GM19238 (cell line): ENCODE data around the gene TBCD.
A peak's percentile ranks its signal among the peaks of the same experiment; 100 is the strongest.
"Not testable (repeated sequence)": the region's sequence is repeated elsewhere in the genome, so short reads cannot be mapped to it uniquely, and the experiment has no call there.

Experiments used
- DNase-seq: peaks from one replicate; pipeline ENCODE4 v3.0.0; 2011; ENCODE audit warnings: low spot score; ENCODE audit not compliant: insufficient read length

The TBCD gene

DNA sequence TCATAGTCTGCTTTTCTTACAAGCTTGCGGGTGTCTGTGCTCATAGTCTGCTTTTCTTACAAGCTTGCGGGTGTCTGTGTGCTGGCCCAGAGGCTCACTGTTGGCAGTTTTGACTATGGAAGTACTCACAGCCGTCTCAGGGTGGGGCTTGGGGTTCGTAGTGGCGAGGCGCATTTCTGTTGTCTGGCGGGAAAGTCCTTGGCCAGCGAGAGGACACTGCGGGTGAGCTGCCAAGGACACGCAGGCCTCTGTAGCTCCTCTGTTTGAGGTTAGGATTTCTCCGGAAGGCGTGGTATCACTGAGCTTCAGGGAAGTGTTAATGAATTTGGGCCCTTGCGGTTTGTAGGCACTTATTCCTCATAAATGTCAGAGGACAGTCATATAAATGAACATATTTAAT is 13.5 kb downstream of the TBCD start:
- DNase-seq, result no peak

DNA sequence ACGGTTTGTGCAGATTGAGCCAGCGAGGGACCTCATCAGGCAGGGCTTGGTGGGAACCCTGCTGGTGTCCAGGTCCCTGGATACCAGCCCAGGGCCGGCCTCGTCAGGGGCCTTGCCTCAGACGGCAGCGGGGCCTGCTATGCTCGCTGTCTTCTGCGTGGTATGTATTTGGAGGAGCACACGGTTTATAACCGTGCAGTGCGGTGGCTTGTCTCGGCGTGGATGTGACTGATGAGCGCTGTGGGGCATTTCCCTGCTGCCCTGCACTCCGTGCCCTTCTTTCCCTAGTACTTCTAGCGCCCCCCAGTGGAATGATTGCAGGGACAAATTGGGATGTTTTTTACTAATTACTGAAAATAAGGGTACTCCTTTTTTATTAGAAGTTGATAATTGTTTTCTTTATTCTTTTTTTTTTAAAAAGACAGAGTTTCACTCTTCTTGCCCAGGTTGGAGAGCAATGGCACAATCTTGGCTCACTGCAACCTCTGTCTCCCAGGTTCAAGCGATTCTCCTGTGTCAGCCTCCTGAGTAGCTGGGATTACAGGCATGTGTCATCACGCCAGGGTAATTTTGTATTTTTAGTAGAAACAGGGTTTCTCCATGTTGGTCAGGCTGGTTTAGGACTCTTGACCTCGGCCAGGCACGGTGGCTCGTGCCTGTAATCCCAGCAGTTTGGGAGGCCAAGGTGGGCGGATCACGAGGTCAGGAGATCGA is 15.3 kb downstream of the TBCD start:
- DNase-seq, result no peak

DNA sequence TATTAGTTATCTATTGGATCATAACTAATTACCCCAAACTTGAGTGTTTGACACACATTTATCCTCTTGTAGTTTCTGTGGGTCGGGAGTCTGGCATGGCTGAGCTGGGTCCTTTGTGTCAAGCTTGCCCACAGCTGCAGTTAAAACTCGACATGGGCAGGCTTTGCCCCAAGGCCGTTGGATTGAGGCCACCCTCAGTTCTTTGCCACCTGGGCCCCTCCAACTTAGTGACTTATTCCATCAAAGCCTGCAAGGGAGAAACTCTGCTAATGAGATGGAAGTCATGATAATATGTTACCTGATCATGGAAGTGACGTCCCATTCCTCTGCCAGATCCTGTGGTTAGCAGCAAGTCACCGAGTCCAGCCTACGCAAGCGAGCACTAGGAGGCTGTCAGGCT is 17.2 kb downstream of the TBCD start:
- DNase-seq, result no peak

DNA sequence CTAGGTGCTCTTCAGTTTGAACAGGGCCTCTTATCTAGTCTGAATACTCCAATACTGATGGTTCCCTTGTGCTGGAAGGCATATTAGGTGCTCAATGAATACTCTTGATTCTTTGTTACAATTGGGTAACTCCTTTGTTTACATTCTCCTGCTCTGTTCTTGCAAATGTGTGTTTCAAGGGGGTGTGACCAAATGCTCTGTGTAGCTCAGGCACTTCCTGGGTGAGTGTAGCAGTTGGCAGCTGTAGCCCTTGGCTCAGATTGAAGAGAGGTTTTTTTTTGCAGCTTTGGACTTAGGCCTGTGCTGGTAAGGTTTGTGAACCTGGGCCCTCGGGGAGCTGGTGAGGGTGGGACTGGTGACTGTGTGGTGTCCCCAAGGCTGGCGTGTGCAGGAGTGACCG is 20.2 kb downstream of the TBCD start:
- no peak for DNase-seq

DNA sequence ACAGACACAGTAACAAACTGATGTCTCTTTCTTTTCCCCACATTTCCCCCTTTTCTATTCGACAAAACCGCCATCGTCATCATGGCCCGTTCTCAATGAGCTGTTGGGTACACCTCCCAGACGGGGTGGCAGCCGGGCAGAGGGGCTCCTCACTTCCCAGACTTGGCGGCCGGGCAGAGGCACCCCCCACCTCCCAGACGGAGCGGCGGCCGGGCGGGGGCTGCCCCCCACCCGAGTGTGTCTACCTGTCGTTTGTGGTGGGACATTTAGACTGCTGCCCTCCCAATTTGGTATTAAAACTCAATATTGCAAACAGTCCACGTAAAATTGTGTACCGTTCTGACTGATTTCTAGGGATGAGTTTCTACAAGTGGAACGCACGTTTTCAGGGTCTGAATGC is 22.6 kb downstream of the TBCD start:
- DNase-seq, result not testable (repeated sequence)

DNA sequence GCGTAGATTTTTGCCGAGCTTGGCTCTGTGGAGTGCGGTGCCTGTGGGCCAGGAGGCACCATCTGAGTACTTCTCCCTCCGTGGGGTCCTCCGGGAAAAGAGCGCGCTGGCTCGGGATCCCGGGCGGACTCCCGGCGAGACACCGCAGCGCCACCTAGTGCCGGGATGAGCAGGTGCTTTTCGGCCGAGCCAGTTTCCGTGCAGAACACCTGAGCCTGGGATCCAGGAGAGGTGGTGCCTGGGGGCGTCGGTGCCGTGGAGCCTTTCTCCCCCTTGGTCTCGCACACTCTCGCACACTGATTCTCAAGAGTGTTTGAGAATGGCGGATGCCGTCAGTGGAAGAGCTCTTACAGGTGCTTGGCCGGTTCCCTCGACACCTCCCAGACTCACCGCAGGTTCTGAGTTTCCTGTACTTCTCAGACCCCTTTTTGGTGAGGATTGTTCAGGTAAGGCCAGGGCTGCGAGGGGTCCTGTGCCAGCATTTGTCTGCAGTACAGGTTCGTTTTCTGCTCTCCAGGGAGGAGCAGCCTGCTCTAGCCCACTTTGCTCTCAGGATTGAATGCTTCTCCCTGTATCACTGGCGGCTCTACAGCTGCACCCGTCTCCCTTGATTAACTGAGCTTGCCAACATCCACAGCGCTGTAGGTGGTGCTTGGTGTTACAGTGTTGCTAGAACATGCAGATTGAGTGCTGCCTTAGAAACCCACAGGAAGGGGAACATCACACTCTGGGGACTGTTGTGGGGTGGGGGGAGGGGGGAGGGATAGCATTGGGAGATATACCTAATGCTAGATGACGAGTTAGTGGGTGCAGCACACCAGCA is 23.3 kb downstream of the TBCD start:
- DNase-seq, result peak; percentile 57

DNA sequence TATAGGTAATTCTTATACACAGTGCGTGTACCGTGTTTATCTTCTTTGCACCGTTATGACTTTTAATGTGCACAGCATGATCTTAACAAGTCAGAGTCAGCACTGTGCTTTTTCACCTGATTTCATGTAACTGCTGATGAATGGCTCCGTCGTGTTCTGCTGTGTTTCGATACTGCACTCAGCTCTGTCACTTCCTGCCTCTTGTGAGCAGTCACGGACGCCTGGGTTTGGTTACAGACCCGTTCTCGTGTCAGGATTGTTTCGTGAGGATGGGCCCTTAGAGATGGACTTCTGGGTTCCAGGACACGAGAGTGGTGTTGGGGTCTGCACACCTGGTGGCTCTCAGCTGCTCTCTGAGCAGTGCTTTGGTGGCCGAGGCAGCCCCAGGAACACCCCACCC is 24.6 kb downstream of the TBCD start:
- no peak for DNase-seq

DNA sequence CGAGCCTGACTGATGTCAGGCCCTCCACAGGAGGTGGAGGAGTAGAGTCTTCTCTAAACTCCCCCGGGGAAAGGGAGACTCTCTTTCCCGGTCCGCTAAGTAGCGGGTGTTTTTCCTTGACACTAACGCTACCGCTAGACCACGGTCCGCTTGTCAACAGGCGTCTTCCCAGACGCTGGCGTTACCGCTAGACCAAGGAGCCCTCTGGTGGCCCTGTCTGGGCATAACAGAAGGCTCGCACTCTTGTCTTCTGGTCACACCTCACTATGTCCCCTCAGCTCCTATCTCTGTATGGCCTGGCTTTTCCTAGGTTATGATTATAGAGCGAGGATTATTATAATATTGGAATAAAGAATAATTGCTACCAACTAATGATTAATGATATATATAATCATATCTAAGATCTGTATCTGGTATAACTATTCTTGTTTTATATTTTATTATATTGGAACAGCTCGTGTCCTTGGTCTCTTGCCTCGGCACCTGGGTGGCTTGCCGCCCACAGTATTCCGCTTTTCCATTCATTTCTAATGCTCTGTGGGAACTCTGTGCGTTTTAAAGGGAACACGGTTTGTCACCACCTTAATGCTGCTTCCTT is 26.0 kb downstream of the TBCD start:
- not testable (repeated sequence) for DNase-seq

DNA sequence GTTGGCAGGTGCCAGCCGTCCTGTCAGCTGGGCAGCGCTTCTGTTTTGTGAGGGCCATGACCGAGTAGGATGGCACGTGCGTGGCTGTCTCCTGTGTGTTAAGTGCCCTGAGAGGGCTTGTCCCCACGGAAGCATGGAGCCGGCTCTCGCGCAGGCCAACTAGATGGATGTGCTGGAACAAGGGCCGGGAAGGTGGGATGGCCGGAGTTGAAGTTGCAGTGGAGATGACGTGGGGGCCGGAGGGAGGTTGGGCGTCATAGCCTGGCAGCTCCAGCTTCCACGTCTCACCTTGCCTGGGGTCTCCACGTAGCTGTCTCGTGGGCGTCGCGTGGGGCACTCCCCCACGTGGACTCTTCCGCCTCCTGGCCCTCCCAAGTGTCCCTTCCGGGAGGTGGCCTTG is 27.7 kb downstream of the TBCD start:
- no peak for DNase-seq

DNA sequence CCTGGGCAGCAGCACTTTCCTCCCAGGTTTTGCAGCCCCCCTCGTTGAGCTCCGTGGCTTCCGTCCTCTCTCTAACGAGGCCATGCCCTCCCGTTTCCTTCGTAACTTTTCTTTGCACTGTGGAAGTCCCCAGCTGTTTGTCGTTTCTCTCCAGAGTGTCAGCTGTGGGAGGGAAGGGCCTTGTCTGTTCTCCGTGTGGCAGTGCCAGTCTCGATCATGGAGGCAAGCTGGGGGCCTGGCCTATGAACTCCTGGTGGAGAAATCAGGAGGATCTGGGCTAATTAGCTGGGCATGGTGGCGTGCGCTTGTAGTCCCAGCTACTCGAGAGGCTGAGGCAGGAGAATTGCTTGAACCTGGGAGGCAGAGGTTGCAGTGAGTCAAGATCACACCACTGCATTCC is 28.3 kb downstream of the TBCD start:
- DNase-seq, result no peak

DNA sequence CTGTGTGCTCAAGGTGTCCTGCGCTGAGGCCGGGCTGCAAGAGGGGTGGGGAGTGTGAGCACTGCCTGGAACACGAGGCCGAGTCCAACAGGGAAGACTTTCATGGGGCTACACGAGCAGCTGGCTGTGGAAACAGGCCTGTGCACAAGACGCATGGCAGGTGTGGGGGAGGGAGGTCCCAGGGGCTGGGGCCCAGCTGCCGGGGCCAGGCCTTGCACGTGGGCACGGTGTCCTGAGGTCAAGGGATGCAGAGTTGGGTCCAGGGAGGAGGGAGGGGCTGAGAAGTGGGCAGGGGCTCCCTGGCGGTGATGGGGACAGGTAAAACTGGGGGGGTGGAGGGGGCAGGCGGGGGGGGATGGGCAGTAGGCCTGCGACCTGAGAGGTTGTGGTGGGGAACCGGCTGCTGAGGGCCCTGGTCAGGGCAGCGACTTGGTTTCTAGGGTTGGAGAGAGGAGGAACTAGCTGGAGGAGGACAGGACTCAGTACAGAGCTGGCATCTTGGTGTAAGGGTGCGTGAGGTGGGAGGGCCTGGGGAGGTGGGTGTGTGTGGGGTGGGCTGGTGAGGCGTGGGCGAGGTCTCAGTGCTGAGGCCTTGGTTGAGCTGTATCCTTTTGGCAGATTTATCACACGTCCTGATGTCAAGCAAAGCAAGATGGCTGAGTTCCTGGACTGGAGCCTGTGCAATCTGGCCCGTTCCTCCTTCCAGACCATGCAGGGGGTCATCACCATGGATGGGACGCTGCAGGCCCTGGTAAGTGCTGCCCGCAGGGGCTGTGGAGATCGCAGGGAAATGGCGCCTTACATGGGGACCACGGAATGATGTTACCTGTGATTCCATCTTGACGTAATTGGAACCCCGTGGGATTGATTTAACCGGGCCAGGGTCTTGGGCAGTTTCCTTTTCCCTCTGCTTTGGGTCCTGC is 29.4 kb downstream of the TBCD start:
- DNase-seq, result no peak

DNA sequence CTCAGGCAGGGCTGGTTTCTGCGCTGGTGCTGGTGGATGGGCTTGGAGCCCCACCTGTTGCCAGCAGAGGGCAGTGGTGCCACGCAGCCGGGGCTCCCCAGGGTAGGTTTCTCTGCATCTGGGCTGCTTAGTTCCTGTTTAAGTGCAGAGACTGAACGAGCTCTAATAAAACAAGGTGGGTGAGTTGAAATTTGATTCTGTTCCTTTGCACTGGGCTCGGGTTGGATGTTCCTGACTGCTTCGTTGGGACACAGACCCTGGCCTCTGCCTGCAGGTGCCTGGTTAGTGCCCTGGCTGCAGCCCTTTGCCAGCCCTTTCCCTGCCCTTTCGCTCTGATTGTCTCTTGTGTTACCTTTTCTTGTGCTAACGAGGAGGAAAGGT is 30.0 kb downstream of the TBCD start:
- DNase-seq, result peak; percentile 93

DNA sequence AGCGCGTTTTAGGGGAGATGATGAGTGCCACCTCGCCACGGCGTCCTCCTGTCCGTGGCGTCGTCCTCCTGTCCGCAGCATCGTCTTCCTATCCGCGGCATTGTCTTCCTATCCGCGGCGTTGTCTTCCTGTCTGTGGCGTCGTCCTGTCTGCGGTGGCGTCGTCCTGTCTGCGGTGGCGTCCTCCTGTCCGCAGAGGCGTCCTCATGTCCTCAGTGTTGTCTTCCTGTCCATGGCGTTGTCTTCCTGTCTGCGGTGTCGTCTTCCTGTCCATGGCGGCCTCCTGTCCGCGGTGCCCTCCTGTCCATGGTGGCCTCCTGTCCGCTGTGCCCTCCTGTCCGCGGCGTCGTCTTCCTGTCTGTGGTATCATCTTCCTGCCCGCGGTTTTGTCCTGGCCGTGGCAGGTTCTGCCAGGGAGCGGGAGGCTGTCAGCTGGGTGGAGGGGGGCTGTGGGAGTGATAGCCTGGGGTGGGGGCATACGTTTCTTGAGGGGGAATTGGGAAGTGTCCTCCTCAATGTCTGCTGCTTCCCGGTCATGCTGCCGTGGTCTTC is 30.9 kb downstream of the TBCD start:
- no peak for DNase-seq

DNA sequence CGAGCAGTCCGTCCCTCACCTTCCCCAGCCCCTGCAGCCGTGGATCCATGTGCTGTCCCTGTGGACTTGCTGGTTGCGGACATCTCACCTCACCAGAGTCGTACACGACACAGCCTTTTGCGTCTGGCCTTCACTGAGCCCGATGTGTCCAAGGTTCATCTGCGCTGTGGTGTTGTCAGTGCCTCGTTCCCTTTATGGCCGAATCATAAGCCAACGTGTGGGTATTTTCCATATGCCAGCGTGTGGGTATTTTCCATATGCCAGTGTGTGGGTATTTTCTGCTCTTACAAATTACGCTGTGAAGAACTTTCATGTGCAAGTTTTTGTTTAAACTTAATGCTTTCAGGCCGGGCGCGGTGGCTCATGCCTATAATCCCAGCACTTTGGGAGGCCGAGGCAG is 31.6 kb downstream of the TBCD start:
- no peak for DNase-seq

DNA sequence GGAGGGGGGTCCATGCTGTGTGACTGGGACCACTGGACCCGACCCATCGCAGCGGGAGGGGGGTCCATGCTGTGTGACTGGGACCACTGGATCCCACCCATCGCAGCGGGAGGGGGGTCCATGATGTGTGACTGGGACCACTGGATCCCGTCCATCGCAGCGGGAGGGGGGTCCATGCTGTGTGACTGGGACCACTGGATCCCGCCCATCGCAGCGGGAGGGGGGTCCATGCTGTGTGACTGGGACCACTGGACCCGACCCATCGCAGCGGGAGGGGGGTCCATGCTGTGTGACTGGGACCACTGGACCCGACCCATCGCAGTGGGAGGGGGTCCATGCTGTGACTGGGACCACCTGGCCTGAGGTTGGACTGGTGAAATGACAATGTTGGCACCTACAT is 33.7 kb downstream of the TBCD start:
- DNase-seq, result not testable (repeated sequence)

DNA sequence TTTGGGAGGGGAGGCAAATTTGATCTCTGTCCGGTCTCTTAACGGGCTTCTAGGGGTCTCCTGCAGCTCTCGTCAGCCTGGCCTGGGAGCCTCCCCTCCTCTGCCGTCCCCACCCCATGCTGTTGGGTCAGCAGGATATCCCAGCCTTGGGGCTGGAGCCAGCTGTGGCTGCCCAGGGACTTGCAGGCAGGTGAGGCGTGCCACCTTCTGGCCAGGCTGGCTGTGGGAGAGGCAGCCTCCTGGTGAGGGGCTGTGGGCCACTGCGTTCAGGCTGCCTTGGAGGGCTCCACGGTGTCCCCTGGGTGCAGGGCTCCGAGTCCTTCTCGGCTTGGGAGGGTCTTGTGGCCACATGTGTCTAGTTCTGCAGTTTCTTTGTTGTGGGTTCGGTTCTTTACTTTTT is 34.6 kb downstream of the TBCD start:
- no peak for DNase-seq

DNA sequence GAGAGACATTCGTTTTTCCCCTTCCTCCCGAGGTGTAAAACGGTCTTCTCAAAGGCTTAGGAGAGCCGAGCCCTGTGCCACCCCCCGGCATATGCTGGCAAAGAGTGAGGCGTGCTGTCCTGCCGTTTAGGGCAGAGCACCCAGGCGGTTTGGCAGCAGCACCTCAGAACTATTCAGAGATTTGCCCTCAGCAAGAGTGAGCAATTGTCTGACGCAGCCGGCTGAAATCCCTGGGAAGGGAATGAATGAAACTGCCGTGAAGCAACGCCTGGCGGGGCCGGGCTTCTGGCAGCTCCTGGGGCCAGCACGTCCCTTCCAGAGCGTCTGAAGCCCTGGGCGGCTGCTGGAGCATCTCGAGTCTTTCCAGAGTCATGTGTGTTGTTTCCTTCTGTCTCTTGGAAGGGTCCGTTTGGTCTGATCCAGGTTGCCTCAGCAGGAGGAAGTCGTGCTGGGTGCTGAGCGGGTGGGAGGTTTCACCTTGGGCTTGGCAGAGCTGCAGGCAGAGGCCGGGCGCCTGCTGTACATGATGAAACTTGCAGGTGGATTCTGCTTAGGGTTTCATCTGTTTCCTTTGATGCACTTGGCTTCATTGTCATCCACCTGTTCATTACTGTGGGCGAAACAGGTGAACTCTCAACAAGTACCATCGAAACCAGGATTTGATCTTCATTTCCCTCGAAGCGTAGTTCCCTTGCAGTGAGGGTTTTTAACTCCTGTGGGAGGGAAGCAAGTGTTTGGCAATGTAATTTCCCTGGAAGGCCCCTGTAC is 35.4 kb downstream of the TBCD start:
- no peak for DNase-seq

DNA sequence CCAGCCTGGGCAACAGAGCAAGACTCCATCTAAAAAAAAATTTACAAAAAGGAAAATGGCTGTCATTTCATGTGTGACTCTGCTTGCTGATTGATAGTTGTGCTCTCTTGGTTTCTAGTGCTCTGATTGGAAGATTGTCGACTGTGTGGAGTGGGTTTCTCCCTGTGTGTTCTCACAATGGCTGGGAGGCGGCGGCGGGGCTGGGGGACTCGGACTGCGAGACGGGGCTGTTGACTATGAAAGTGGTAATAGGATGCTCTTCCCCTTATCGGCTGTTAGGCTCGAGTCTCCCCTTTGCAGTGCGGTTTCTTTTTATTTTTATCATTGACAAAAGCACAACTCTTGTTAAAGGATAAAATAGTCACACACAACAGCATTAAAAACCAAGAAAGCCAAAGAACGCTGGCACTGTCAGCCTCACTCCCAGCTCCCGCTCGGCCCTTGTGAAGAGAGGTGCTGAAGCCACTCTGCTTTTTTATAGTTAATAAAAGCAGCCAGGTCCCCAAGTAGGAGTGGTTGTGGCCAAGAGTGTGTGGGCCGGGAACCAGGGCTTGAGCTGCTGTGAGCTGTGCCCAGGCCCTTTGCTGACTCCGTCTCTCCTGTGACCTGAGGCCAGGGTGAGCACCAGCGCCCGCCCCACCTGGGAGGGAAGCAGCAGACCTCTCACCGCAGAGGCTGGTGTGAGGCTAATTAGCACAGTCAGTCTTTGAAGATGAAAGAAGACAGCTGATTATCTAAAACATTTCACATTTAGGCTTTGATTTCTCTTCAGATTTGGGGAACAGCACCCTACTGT is 36.5 kb downstream of the TBCD start:
- no peak for DNase-seq

DNA sequence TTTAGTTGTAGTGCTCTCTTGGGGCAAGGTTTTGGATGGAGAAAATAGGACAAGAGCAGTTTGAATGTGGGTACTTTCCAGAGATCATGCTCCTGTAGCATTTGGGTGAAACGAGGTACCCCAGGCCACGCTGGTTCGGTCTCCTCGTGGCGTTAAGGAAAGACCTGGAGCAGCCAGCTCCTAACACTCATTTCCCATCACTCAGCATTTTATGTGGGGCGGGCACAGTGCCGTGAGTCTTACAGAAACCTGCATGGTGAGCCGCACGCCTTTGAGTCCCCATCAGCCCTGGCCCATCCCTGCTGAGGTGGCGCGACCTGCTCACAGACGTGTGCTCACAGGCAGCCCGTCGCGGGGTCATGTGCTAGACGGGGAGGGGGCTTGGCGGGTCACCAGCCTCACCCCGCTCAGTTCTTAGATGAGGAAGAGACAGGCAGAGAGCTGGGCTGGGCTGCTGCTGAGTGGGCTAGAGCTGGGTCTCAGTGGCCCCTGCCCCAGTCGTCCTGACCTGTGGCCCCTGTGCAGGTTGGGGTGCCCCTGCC is 37.3 kb downstream of the TBCD start:
- DNase-seq, result no peak
